Body of pancreas (tissue), 4 donors: ENCODE data around the gene CDC42EP1. TPM values are rescaled to one million over a fixed set of nuclear protein-coding genes. Genes with fewer than 3 reads are reported as not detected.
A peak's percentile ranks its signal among the peaks of the same experiment; 100 is the strongest.

Source experiments
- ATAC-seq: fragments of 150-250 bp; one replicate; pipeline ENCODE4 v1.9.1; 2016
- DNase-seq, 4 donors: peaks; one replicate each; pipeline ENCODE4 v3.0.0-alpha.2; 2019
- H3K27ac ChIP-seq, 4 donors: fragments of 200-600 bp; sonication (generic); 1 replicate in 3 of 4; 2 replicates in 1 of 4; pipeline versions ENCODE4 v1.5.1 to v1.6.1; 2016 to 2019; ENCODE audit warnings: mild to moderate bottlenecking in 1 of 4, mixed read lengths in 1 of 4, moderate library complexity in 1 of 4
- H3K27me3 ChIP-seq, 2 donors: fragments of 200-600 bp; sonication (generic); one replicate each; pipeline ENCODE4 v1.6.0; 2016; ENCODE audit warnings: mild to moderate bottlenecking in 1 of 2
- H3K36me3 ChIP-seq, 2 donors: fragments of 200-600 bp; sonication (generic); replicated peaks in 1 of 2; 2 replicates each; pipeline ENCODE4 v1.5.1; 2016; ENCODE audit warnings: low read depth in 2 of 2; ENCODE audit not compliant: insufficient read depth in 1 of 2
- H3K4me1 ChIP-seq: fragments of 200-600 bp; sonication (generic); one replicate; pipeline ENCODE4 v1.6.0; 2016
- H3K4me3 ChIP-seq, 2 donors: fragments of 200-600 bp; sonication (generic); 1 replicate in 1 of 2; 2 replicates in 1 of 2; pipeline ENCODE4 v1.5.1; 2016 to 2019
- H3K9me3 ChIP-seq, 3 donors: fragments of 200-600 bp; sonication (generic); 1 replicate in 2 of 3; 2 replicates in 1 of 3; pipeline ENCODE4 v1.5.1; 2016
- CTCF ChIP-seq, 7 experiments: fragments of 450-650 bp in 4 of 7; fragments of 200-600 bp in 3 of 7; sonication (generic) in 3 of 7; IDR thresholded peaks; one replicate each; pipeline ENCODE4 v1.5.1; 2016 to 2019; ENCODE audit warnings: antibody characterized with exemption in 7 of 7
- POLR2A ChIP-seq, 3 donors: fragments of 450-650 bp; IDR thresholded peaks; one replicate each; pipeline ENCODE4 v1.6.1; 2016; ENCODE audit warnings: antibody characterized with exemption in 3 of 3, mild to moderate bottlenecking in 2 of 3
- WGBS, 2 donors: methylation state at CpG; one replicate each; pipeline ENCODE4 v1.1.5; 2017; 5-methylcytosine and 5-hydroxymethylcytosine counted together
- intact Hi-C: fragments of 100-400 bp; cut with DNase I; formaldehyde crosslinking; loops from one replicate; pipeline ENCODE4 v1.15.1; 2023
- total RNA-seq, 2 donors: library from RNA; depleted of rRNA; stranded (reverse); fragments of >200 nt; gene quantifications; one replicate each; pipeline ENCODE4 v1.1.0, GENCODE V29; 2016

Gene CDC42EP1
- total RNA-seq, 2 donors from 2014 or later, result 73.2 to 84.7 TPM

GRCh38 chr22:37575490-37576003, 15.3 kb downstream of the CDC42EP1 start:
- intact Hi-C loops, result no loop called here
- Histone ChIP-seq H3K27me3 (no peaks in the 10 kb centered on the region), H3K4me1 (peaks cover 91% of the 10 kb centered on the region), H3K36me3 (no peaks in the 10 kb centered on the region), H3K4me3 (no peak overlapping the region), H3K27ac (peak overlapping the region; percentile 25 to 100 (median 87)), H3K9me3 (no peaks in the 10 kb centered on the region)
- whole genome bisulfite sequencing, 2 donors, result 73 to 77% methylated on average over 5 to 10 of the region's 10 CpGs
- peak in 3 of 4 donors; percentile 39 to 69 (median 52) for DNase-seq
- no peak for ATAC-seq
- TF ChIP-seq POLR2A (IDR thresholded peaks at IDR 0.05), result no peak
- TF ChIP-seq CTCF (IDR thresholded peaks at IDR 0.05), result peak in 1 of 7 experiments; percentile 12

DNA sequence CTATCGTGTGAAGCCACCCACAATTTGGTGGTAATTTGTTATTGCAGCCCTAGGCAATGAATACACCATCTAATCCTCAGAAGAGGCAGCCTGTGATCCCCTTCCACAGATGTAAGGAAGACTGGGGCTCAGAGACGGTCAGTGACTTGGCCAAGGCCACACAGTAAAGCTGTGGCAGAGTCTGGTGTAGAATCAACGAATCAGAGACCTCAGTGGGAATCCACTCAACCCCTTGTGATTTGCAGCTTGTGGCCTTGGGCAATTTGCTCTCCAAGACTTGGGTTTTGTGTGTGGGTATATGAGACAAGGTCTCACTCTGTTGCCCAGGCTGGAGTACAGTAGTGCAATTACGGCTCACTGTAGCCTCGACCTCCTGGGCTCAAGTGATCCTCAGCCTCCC, 17.7 kb downstream of the CDC42EP1 start:
- intact Hi-C loops, result no loop called here
- H3K4me3 ChIP-seq, result peak overlapping the region in 1 of 2 donors; percentile 15

GRCh38 chr22:37581504-37581903, 21.2 kb downstream of the CDC42EP1 start:
- WGBS, 2 donors, result 1 to 2% methylated on average over 9 of the region's 9 CpGs
- peak; percentile 88 for ATAC-seq
- intact Hi-C loops, result no loop called here
- Histone ChIP-seq H3K4me1 (peaks cover 63% of the 10 kb centered on the region), H3K9me3 (no peaks in the 10 kb centered on the region), H3K27ac (peak overlapping the region; percentile 47 to 100 (median 87)), H3K36me3 (no peaks in the 10 kb centered on the region), H3K4me3 (no peak overlapping the region), H3K27me3 (no peaks in the 10 kb centered on the region)
- peak in 2 of 7 experiments; percentile 8 to 12 for TF ChIP-seq CTCF (IDR thresholded peaks at IDR 0.05)
- peak in 2 of 3 donors; percentile 24 to 35 for TF ChIP-seq POLR2A (IDR thresholded peaks at IDR 0.05)
- DNase-seq, result peak; percentile 88 to 95 (median 94)

More for the DNA sequence above, 17.7 kb downstream of the CDC42EP1 start:
- Histone ChIP-seq H3K4me1 (peaks cover 93% of the 10 kb centered on the region), H3K9me3 (no peaks in the 10 kb centered on the region), H3K36me3 (no peaks in the 10 kb centered on the region), H3K27ac (peak overlapping the region; percentile 65 to 100 (median 82)), H3K27me3 (no peaks in the 10 kb centered on the region)
- peak in 1 of 4 donors; percentile 34 for DNase-seq
- ATAC-seq, result no peak
- TF ChIP-seq POLR2A (IDR thresholded peaks at IDR 0.05) (no peak), CTCF (IDR thresholded peaks at IDR 0.05) (no peak)
- 43% methylated on average over 3 to 5 of the region's 5 CpGs for whole genome bisulfite sequencing, 2 donors

DNA sequence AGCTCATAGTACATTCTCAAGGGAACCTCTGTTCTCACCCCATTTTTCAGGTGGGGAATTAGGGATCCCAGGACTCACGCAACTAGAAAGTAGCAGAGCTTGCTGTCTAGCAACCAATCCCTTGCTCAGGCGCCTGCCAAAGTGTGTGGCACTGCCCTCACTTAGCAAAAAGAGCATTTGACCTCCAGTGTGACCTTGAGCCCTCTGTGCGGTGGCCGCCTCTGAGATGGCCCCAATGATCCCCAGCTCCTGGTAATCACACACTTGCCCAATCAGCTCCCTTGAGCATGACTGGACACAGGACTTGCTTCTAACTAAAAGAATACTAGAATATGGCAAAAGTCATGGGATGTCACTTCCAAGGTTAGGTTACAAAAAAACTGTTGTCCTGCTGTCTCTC, 22.2 kb downstream of the CDC42EP1 start:
- ATAC-seq (no peak), DNase-seq (no peak)
- H3K4me1 ChIP-seq, result peaks cover 53% of the 10 kb centered on the region
- no peaks in the 10 kb centered on the region for H3K36me3 ChIP-seq
- TF ChIP-seq CTCF (IDR thresholded peaks at IDR 0.05) (no peak), POLR2A (IDR thresholded peaks at IDR 0.05) (no peak)
- intact Hi-C loops, result no loop called here
- H3K27me3 ChIP-seq, result no peaks in the 10 kb centered on the region
- H3K27ac ChIP-seq, result peak overlapping the region; percentile 50 to 100 (median 87)
- H3K9me3 ChIP-seq, result no peaks in the 10 kb centered on the region
- WGBS, 2 donors, result 60 to 70% methylated on average over 3 to 4 of the region's 4 CpGs
- H3K4me3 ChIP-seq, result no peak overlapping the region
